Measurements from ENCODE around the gene KCTD16. TPM values are rescaled to one million over a fixed set of nuclear protein-coding genes. Genes with fewer than 3 reads are reported as not detected.

Gene KCTD16
- total and polyA plus RNA-seq, 2 donors (not counting 1 experiment from before 2014, with no cell fraction given) = not detected

- no peak overlapping the region for H2AFZ ChIP-seq (ENCODE audit: insufficient read depth, low read depth, low read length, poor library complexity, severe bottlenecking)
- no CpG with 5 or more reads among the region's 4 CpGs for WGBS (ENCODE audit: insufficient coverage)
- no peak overlapping the region for H3K27ac ChIP-seq (ENCODE audit: low read length in 2 of 2)
- no peak overlapping the region for H3K4me3 Mint-ChIP-seq
- peaks cover 9% of the 10 kb centered on the region for H3K9me3 Mint-ChIP-seq (ENCODE audit: insufficient read depth)
- H3K4me2 ChIP-seq (replicated peaks; ENCODE audit: low read depth, low read length, poor library complexity, severe bottlenecking) = no peak overlapping the region
- H3K4me3 ChIP-seq (ENCODE audit: control extremely low read depth in 1 of 5, extremely low read depth in 1 of 5, insufficient read depth in 1 of 5, low read depth in 2 of 5, low read length in 4 of 5) = no peak overlapping the region
- no peaks in the 10 kb centered on the region for H3K79me2 ChIP-seq (ENCODE audit: control insufficient read depth, insufficient read depth, low read length)
- H3K9me3 ChIP-seq (ENCODE audit: control extremely low read depth in 1 of 3, control insufficient read depth in 2 of 3, insufficient read depth in 1 of 3, low read length in 2 of 3) = peaks cover 0 to 9% (median 0%) of the 10 kb centered on the region in 3 donors
- H3K9ac ChIP-seq (ENCODE audit: low read length) = no peak overlapping the region
- DNase-seq = no peak
- H3K27me3 ChIP-seq (replicated peaks in 1 of 4; ENCODE audit: control extremely low read depth in 1 of 4, control insufficient read depth in 3 of 4, insufficient read depth in 4 of 4, low read length in 3 of 4) = no peaks in the 10 kb centered on the region
- intact Hi-C loops (cut with micrococcal nuclease) = no loop called here
- no peak overlapping the region for H3K27ac Mint-ChIP-seq
- no peaks in the 10 kb centered on the region for H3K4me1 Mint-ChIP-seq
- H3K4me1 ChIP-seq (ENCODE audit: control insufficient read depth in 2 of 2, insufficient read depth in 2 of 2, low read length in 2 of 2) = no peaks in the 10 kb centered on the region
- CTCF ChIA-PET = no interaction called here
- TF ChIP-seq, protein P1, sequence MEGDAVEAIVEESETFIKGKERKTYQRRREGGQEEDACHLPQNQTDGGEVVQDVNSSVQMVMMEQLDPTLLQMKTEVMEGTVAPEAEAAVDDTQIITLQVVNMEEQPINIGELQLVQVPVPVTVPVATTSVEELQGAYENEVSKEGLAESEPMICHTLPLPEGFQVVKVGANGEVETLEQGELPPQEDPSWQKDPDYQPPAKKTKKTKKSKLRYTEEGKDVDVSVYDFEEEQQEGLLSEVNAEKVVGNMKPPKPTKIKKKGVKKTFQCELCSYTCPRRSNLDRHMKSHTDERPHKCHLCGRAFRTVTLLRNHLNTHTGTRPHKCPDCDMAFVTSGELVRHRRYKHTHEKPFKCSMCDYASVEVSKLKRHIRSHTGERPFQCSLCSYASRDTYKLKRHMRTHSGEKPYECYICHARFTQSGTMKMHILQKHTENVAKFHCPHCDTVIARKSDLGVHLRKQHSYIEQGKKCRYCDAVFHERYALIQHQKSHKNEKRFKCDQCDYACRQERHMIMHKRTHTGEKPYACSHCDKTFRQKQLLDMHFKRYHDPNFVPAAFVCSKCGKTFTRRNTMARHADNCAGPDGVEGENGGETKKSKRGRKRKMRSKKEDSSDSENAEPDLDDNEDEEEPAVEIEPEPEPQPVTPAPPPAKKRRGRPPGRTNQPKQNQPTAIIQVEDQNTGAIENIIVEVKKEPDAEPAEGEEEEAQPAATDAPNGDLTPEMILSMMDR (IDR thresholded peaks at IDR 0.05) = no peak
- H3K36me3 ChIP-seq (replicated peaks in 1 of 2; ENCODE audit: control extremely low read depth in 1 of 2, control insufficient read depth in 1 of 2, extremely low read depth in 1 of 2, insufficient read depth in 2 of 2, low read length in 1 of 2) = no peaks in the 10 kb centered on the region
- POLR2A ChIA-PET = no interaction called here
- no peaks in the 10 kb centered on the region for H3K27me3 Mint-ChIP-seq
- H4K20me1 ChIP-seq (ENCODE audit: control insufficient read depth, insufficient read depth, low read length, poor library complexity, severe bottlenecking) = no peaks in the 10 kb centered on the region
- ATAC-seq (ENCODE audit: low read depth) = no peak
Measured at GRCh38 chr5:144438237-144438636, 267.6 kb downstream of the KCTD16 start.

DNA sequence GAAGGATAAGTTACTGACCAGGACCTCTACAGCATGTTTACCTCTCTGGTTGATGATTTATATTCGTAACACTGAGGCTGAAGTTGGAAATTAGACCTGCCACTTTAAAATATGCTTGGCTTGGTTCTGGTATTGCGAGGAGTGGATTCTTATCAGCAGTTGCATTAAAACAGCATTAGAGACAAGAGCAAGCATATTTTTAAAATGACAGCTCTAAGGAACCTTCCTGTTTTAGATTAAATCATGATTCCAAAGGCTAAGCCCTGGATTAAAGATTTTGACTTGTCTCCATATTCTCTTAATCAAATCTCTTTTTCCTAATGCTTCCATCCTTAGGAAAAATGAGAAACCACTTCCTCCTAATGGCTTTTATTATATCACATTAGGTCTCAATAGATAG, 277.8 kb downstream of the KCTD16 start:
- Histone ChIP-seq H3K79me2 (ENCODE audit: control insufficient read depth, insufficient read depth, low read length) (no peaks in the 10 kb centered on the region), H3K4me2 (replicated peaks; ENCODE audit: low read depth, low read length, poor library complexity, severe bottlenecking) (no peak overlapping the region), H3K4me3 (ENCODE audit: control extremely low read depth in 1 of 5, extremely low read depth in 1 of 5, insufficient read depth in 1 of 5, low read depth in 2 of 5, low read length in 4 of 5) (no peak overlapping the region), H3K27ac (ENCODE audit: low read length in 2 of 2) (no peak overlapping the region), H3K36me3 (replicated peaks in 1 of 2; ENCODE audit: control extremely low read depth in 1 of 2, control insufficient read depth in 1 of 2, extremely low read depth in 1 of 2, insufficient read depth in 2 of 2, low read length in 1 of 2) (no peaks in the 10 kb centered on the region), H2AFZ (ENCODE audit: insufficient read depth, low read depth, low read length, poor library complexity, severe bottlenecking) (no peak overlapping the region), H3K9ac (ENCODE audit: low read length) (no peak overlapping the region), H4K20me1 (ENCODE audit: control insufficient read depth, insufficient read depth, low read length, poor library complexity, severe bottlenecking) (no peaks in the 10 kb centered on the region), H3K9me3 (ENCODE audit: control extremely low read depth in 1 of 3, control insufficient read depth in 2 of 3, insufficient read depth in 1 of 3, low read length in 2 of 3) (no peaks in the 10 kb centered on the region), H3K4me1 (ENCODE audit: control insufficient read depth in 2 of 2, insufficient read depth in 2 of 2, low read length in 2 of 2) (no peaks in the 10 kb centered on the region), H3K27me3 (replicated peaks in 1 of 4; ENCODE audit: control extremely low read depth in 1 of 4, control insufficient read depth in 3 of 4, insufficient read depth in 4 of 4, low read length in 3 of 4) (no peaks in the 10 kb centered on the region)
- POLR2A ChIA-PET = no interaction called here
- no peak for DNase-seq
- no peaks in the 10 kb centered on the region for H3K4me1 Mint-ChIP-seq
- intact Hi-C loops (cut with micrococcal nuclease) = no loop called here
- no peak overlapping the region for H3K4me3 Mint-ChIP-seq
- no peaks in the 10 kb centered on the region for H3K9me3 Mint-ChIP-seq (ENCODE audit: insufficient read depth)
- CTCF ChIA-PET = no interaction called here
- H3K27me3 Mint-ChIP-seq = no peaks in the 10 kb centered on the region
- TF ChIP-seq, protein P1 (IDR thresholded peaks at IDR 0.05) = no peak
- TF ChIP-seq EZH2 (IDR thresholded peaks at IDR 0.05; ENCODE audit: borderline replicate concordance, insufficient read depth, low read depth, low read length, poor library complexity, severe bottlenecking) = no peak
- no peak overlapping the region for H3K27ac Mint-ChIP-seq
- ATAC-seq (ENCODE audit: low read depth) = no peak
- no CpG with 5 or more reads among the region's 2 CpGs for WGBS (ENCODE audit: insufficient coverage)
